ENCODE measurements around the gene FLOT1. TPM values are rescaled to one million over a fixed set of nuclear protein-coding genes. Genes with fewer than 3 reads are reported as not detected.

The FLOT1 gene
- total and polyA plus RNA-seq, 2 of the 13 experiments (the other 11 are each of a cell fraction or from before 2014, with no cell fraction given) = 82.3 to 130 TPM

DNA sequence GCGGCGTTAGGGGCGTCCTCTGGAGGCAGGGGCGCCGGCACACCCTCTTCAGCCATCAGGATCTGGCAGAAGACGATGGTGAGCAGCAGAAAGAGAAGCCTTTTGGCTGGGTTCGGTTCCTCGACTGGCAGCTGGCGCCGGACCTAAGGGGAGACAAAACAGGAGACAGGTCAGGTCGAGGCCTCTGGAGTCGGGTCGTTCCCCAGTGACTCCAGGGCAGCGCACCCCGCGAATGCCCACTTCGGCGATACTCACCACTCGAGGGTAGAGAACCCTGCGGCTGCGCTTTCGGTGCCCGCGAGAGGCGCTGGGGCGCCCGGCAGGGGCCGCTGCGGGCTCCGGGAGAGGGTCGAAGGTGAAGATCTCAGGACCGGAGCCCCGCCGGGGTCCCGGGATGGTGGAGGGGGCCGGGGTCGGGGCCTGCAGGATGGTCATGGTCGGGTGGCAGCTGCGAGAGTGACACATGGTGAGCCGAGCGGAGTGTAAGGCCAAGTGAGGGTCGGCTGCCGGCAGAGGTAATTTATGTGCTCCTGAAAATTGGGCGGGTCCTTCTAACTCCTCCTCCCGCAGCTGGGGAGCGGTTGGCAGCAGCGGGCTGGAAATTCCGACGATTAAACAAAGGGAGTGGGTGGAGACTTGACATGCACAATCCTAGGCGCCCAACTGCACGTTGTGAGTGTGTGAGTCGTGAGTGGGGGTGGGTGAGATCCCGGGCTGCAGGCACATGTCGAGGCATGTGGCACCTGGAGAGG, 1.7 kb upstream of the FLOT1 start, which contains the start of gene IER3 (continued):
- TF ChIP-seq HDAC1 (CRISPR knock-in tag; IDR thresholded peaks at IDR 0.05) = peak; percentile 63
- TF ChIP-seq, protein P1, sequence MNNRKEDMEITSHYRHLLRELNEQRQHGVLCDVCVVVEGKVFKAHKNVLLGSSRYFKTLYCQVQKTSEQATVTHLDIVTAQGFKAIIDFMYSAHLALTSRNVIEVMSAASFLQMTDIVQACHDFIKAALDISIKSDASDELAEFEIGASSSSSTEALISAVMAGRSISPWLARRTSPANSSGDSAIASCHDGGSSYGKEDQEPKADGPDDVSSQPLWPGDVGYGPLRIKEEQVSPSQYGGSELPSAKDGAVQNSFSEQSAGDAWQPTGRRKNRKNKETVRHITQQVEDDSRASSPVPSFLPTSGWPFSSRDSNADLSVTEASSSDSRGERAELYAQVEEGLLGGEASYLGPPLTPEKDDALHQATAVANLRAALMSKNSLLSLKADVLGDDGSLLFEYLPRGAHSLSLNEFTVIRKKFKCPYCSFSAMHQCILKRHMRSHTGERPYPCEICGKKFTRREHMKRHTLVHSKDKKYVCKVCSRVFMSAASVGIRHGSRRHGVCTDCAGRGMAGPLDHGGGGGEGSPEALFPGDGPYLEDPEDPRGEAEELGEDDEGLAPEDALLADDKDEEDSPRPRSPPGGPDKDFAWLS (CRISPR knock-in tag; IDR thresholded peaks at IDR 0.05; ENCODE audit: borderline replicate concordance) = no peak
- peak; percentile 94; the same call in 1 of the 2 replicates for TF ChIP-seq HOXA5 (CRISPR knock-in tag; IDR thresholded peaks at IDR 0.05)
- peak; percentile 50; the same call in 1 of the 2 replicates for TF ChIP-seq ZNF619 (CRISPR knock-in tag; IDR thresholded peaks at IDR 0.05)
- no peak for TF ChIP-seq TEAD2 (CRISPR knock-in tag; IDR thresholded peaks at IDR 0.05)
- TF ChIP-seq ZNF616 (CRISPR knock-in tag; IDR thresholded peaks at IDR 0.05; ENCODE audit: low read depth) = 0 out of 2 replicates have a peak, but pooled peaks have one; percentile 42
- TF ChIP-seq HNRNPUL1 (IDR thresholded peaks at IDR 0.05; ENCODE audit: low read depth, low read length) = no peak
- TF ChIP-seq RFX1 (IDR thresholded peaks at IDR 0.05) = no peak
- TF ChIP-seq FOXJ3 (CRISPR knock-in tag; IDR thresholded peaks at IDR 0.05; ENCODE audit: borderline replicate concordance) = peak; percentile 39; the same call in 1 of the 2 replicates
- 0 out of 2 replicates have a peak, but pooled peaks have one; percentile 50 for TF ChIP-seq KDM1A (CRISPR knock-in tag; IDR thresholded peaks at IDR 0.05)
- peak; percentile 69; the same call in 1 of the 2 replicates for TF ChIP-seq ZNF264 (CRISPR knock-in tag; IDR thresholded peaks at IDR 0.05)
- peak; percentile 70 for TF ChIP-seq NR2F6 (IDR thresholded peaks at IDR 0.05)
- peak; percentile 75 for TF ChIP-seq NR2F6 (CRISPR knock-in tag; IDR thresholded peaks at IDR 0.05)
- TF ChIP-seq GPBP1L1 (CRISPR knock-in tag; IDR thresholded peaks at IDR 0.05) = no peak
- no peak for TF ChIP-seq ARID2 (CRISPR knock-in tag; IDR thresholded peaks at IDR 0.05; ENCODE audit: borderline replicate concordance)
- TF ChIP-seq HNF4G (IDR thresholded peaks at IDR 0.05; ENCODE audit: borderline replicate concordance, low read depth, low read length) = peak; percentile 62; the same call in 1 of the 2 replicates
- no peak; the same call in 1 of the 2 replicates for TF ChIP-seq HNF4G (CRISPR knock-in tag; IDR thresholded peaks at IDR 0.05; ENCODE audit: borderline replicate concordance, low read depth)
- peak; percentile 81 for TF ChIP-seq SRSF4 (IDR thresholded peaks at IDR 0.05; ENCODE audit: low read depth, low read length, poor library complexity, severe bottlenecking)
- no peak for TF ChIP-seq PAWR (CRISPR knock-in tag; IDR thresholded peaks at IDR 0.05; ENCODE audit: borderline replicate concordance)
- TF ChIP-seq NFRKB (IDR thresholded peaks at IDR 0.05) = no peak
- peak; percentile 9; the same call in 1 of the 2 replicates for TF ChIP-seq PPARG (CRISPR knock-in tag; conservative IDR thresholded peaks at IDR 0.05)
- peak; percentile 90; the same call in 1 of the 2 replicates for TF ChIP-seq DDIT3 (CRISPR knock-in tag; IDR thresholded peaks at IDR 0.05)
- TF ChIP-seq RXRB (CRISPR knock-in tag; IDR thresholded peaks at IDR 0.05; ENCODE audit: borderline replicate concordance) = peak; percentile 87
- peak; percentile 46; the same call in 1 of the 2 replicates for TF ChIP-seq PRDM15 (CRISPR knock-in tag; IDR thresholded peaks at IDR 0.05)
- TF ChIP-seq ARNT (IDR thresholded peaks at IDR 0.05) = no peak
